HEK293 (cell line): Measurements from ENCODE around the gene SLC48A1.

ENCODE experiments used
- ZNF274 ChIP-seq, 2 experiments: fragments of 200-500 bp in 1 of 2; fragments of 450-650 bp in 1 of 2; sonication (Bioruptor generic) in 1 of 2; formaldehyde crosslinking in 1 of 2; IDR thresholded peaks; 2 replicates each; pipeline versions ENCODE4 v1.5.1 to v1.6.1; 2014 to 2016; ENCODE audit warnings: borderline replicate concordance in 1 of 2, inconsistent platforms in 1 of 2, low read length in 1 of 2, missing biosample characterization in 1 of 2, missing genetic modification characterization in 1 of 2
- ZXDB ChIP-seq: fragments of 450-650 bp; formaldehyde crosslinking; IDR thresholded peaks from 2 replicates; pipeline ENCODE4 v1.5.1; 2016; ENCODE audit warnings: missing biosample characterization, missing genetic modification characterization
- TF ChIP-seq, protein P1 (sequence below): fragments of 450-650 bp; formaldehyde crosslinking; IDR thresholded peaks from 2 replicates; pipeline ENCODE4 v1.5.1; 2016; ENCODE audit warnings: missing biosample characterization, missing genetic modification characterization

DNA sequence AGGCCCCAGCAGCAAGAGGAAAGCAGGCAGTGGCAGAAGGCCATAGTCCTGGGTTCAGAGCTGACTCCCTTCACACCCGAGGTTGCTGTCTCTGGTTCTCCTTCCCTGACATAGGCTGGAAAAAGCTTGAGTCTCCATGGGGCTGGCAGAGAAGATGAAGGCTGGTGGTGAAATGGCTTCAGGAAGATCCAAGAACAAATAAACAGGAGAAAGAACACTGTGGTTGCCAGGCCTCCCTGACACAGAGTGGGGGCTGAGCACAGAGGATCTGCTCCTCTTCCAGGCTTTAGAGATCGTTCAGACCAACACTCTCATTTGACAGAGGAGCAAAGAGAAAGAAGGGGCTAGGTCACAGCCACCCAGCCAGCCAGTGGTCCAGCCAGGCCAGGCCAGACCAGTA is 32.4 kb downstream of the SLC48A1 start:
- TF ChIP-seq, protein P1, sequence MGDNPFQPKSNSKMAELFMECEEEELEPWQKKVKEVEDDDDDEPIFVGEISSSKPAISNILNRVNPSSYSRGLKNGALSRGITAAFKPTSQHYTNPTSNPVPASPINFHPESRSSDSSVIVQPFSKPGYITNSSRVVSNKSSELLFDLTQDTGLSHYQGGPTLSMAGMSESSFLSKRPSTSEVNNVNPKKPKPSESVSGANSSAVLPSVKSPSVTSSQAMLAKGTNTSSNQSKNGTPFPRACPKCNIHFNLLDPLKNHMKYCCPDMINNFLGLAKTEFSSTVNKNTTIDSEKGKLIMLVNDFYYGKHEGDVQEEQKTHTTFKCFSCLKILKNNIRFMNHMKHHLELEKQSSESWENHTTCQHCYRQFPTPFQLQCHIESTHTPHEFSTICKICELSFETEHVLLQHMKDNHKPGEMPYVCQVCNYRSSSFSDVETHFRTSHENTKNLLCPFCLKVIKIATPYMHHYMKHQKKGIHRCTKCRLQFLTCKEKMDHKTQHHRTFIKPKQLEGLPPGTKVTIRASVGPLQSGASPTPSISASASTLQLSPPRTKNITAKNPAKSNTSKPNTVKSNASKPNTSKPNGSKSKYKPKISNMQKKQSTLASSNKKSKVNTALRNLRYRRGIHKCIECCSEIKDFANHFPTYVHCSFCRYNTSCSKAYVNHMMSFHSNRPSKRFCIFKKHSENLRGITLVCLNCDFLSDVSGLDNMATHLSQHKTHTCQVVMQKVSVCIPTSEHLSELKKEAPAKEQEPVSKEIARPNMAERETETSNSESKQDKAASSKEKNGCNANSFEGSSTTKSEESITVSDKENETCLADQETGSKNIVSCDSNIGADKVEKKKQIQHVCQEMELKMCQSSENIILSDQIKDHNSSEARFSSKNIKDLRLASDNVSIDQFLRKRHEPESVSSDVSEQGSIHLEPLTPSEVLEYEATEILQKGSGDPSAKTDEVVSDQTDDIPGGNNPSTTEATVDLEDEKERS (tag by site-specific recombination), result no peak
- TF ChIP-seq ZXDB (tag by site-specific recombination) (no peak), ZNF274 (IDR thresholded peaks at IDR 0.05; ENCODE audit: low read length) (no peak), ZNF274 (tag by site-specific recombination; IDR thresholded peaks at IDR 0.05; ENCODE audit: borderline replicate concordance) (no peak)
